Upper lobe of left lung (tissue), 6 donors: ENCODE measurements around the gene TGFBR3L. TPM values are rescaled to one million over a fixed set of nuclear protein-coding genes. Genes with fewer than 3 reads are reported as not detected.
"Not testable (repeated sequence)": the region's sequence is repeated elsewhere in the genome, so short reads cannot be mapped to it uniquely, and the experiment has no call there.

Source experiments
- ATAC-seq, 2 donors: fragments of 200-7000 bp; cut with Tn5 transposase; one replicate each; pipeline ENCODE4 v1.9.1; 2022; ENCODE audit warnings: mild to moderate bottlenecking in 2 of 2, moderate library complexity in 2 of 2; ENCODE audit not compliant: low FRiP score in 2 of 2
- DNase-seq, 2 donors: peaks; one replicate each; pipeline ENCODE4 v3.0.0-alpha.2; 2019 to 2020
- H3K27ac ChIP-seq, 4 donors: fragments of 200-600 bp; sonication (generic); one replicate each; pipeline ENCODE4 v1.5.1; 2016 to 2019
- H3K27me3 ChIP-seq, 4 donors: fragments of 200-600 bp; sonication (generic); one replicate each; pipeline ENCODE4 v1.5.1; 2017 to 2019
- H3K36me3 ChIP-seq, 4 donors: fragments of 200-600 bp; sonication (generic); one replicate each; pipeline ENCODE4 v1.5.1; 2016 to 2019
- H3K4me1 ChIP-seq, 4 donors: fragments of 200-600 bp; sonication (generic); one replicate each; pipeline ENCODE4 v1.5.1; 2018 to 2019
- H3K4me3 ChIP-seq, 4 donors: fragments of 200-600 bp; sonication (generic); one replicate each; pipeline ENCODE4 v1.5.1; 2017 to 2019; ENCODE audit warnings: mild to moderate bottlenecking in 2 of 4, moderate library complexity in 1 of 4
- H3K9me3 ChIP-seq, 4 donors: fragments of 200-600 bp; sonication (generic); one replicate each; pipeline ENCODE4 v1.5.1; 2018 to 2019
- CTCF ChIP-seq, 6 experiments: fragments of 450-650 bp in 4 of 6; fragments of 200-600 bp in 2 of 6; sonication (generic) in 2 of 6; IDR thresholded peaks; one replicate each; pipeline ENCODE4 v1.5.1; 2016 to 2019; ENCODE audit warnings: antibody characterized with exemption in 6 of 6
- EP300 ChIP-seq, 4 donors: sonication (generic); formaldehyde crosslinking; IDR thresholded peaks; one replicate each; pipeline ENCODE4 v1.5.1; 2017; ENCODE audit warnings: antibody characterized with exemption in 4 of 4, control low read depth in 2 of 4
- POLR2A ChIP-seq, 4 donors: fragments of 450-650 bp; IDR thresholded peaks; one replicate each; pipeline ENCODE4 v1.5.1; 2016 to 2017; ENCODE audit warnings: antibody characterized with exemption in 4 of 4, mild to moderate bottlenecking in 2 of 4
- POLR2AphosphoS5 ChIP-seq, 2 donors: sonication (generic); formaldehyde crosslinking; IDR thresholded peaks; one replicate each; pipeline ENCODE4 v1.5.1; 2017; ENCODE audit warnings: antibody characterized with exemption in 2 of 2
- WGBS, 2 donors: methylation state at CpG; one replicate each; pipeline ENCODE4 v1.1.5; 2017 to 2018; 5-methylcytosine and 5-hydroxymethylcytosine counted together
- total RNA-seq, 6 donors: library from RNA; depleted of rRNA in 4 of 6; stranded (reverse); fragments of >200 nt in 4 of 6; gene quantifications; one replicate each; pipeline versions ENCODE4 v1.1.0 to v1.2.1, GENCODE V29; 2016 to 2021
- donor health status: DM: no; HTN: no; CAD: no; lungs with moderate emphysema.
- donor health status: DM: no; HTN: yes; CAD: no; lungs with severe emphysema.

Gene TGFBR3L
- total RNA-seq, 6 donors from 2014 or later = 0.37 to 1.1 TPM; not detected in 4

- Histone ChIP-seq H3K4me1 (peaks cover 29 to 51% (median 35%) of the 10 kb centered on the region in 4 donors), H3K9me3 (no peaks in the 10 kb centered on the region), H3K27me3 (peaks cover 0 to 39% (median 27%) of the 10 kb centered on the region in 4 donors), H3K4me3 (peak overlapping the region in 2 of 4 donors; percentile 38 to 49), H3K27ac (no peak overlapping the region), H3K36me3 (peaks cover 21 to 30% (median 30%) of the 10 kb centered on the region in 4 donors)
- no peak for ATAC-seq
- TF ChIP-seq EP300 (IDR thresholded peaks at IDR 0.05) (no peak), POLR2A (IDR thresholded peaks at IDR 0.05) (no peak), POLR2AphosphoS5 (IDR thresholded peaks at IDR 0.05) (no peak), CTCF (IDR thresholded peaks at IDR 0.05) (no peak)
- DNase-seq = peak in 1 of 2 donors; percentile 15
- WGBS, 2 donors = 39 to 53% methylated on average over 15 to 21 of the region's 24 CpGs
Observed at GRCh38 chr19:7915250-7916102, 846 bp downstream of the TGFBR3L start.

DNA sequence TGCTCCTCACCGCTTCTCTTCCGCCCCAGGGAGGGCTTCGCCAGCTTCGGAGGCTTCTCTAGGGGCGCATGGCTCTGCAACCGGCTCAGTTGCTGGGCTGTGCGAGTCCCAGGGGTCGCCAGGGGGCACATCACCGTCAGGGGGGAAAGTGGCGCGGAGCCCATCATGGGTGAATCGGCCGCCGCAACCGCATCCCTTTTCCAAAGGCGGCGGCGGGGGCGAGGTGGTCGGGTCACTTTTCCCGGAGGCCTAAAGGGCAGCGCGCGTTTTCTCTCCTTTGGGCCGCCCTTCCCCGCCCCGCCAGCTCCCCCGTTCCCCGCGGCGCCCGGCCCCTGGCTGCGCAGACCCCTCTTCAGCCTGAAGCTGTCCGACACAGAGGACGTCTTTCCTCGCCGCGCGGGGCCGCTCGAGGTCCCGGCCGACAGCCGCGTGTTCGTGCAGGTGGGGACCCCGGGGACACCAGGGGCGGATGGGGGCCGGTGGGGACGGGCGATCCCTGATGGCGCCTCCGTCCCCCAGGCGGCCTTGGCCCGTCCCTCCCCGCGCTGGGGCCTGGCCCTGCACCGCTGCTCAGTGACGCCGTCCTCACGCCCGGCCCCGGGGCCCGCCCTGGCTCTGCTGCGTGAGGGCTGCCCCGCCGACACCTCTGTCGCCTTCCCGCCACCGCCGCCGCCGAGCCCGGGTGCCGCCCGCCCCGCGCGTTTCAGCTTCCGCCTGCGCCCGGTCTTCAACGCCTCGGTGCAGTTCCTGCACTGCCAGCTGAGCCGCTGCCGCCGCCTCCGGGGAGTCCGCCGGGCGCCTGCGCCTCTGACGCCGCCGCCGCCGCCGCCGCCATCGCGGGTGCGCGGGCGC lies 1.7 kb downstream of the TGFBR3L start:
- Histone ChIP-seq H3K36me3 (peaks cover 12 to 22% (median 21%) of the 10 kb centered on the region in 4 donors), H3K27me3 (peaks cover 0 to 39% (median 27%) of the 10 kb centered on the region in 4 donors), H3K4me3 (peak overlapping the region in 3 of 4 donors; percentile 38 to 49 (median 38)), H3K4me1 (peaks cover 33 to 56% (median 38%) of the 10 kb centered on the region in 4 donors), H3K9me3 (no peaks in the 10 kb centered on the region), H3K27ac (peak overlapping the region in 1 of 4 donors; percentile 11)
- ATAC-seq = no peak
- WGBS, 2 donors = 1 to 4% methylated on average over 9 to 68 of the region's 104 CpGs
- peak in 1 of 2 donors; percentile 93 for DNase-seq
- TF ChIP-seq POLR2AphosphoS5 (IDR thresholded peaks at IDR 0.05) = no peak
- TF ChIP-seq POLR2A (IDR thresholded peaks at IDR 0.05) = no peak
- TF ChIP-seq EP300 (IDR thresholded peaks at IDR 0.05) = no peak
- no peak for TF ChIP-seq CTCF (IDR thresholded peaks at IDR 0.05)

- Histone ChIP-seq H3K9me3 (no peaks in the 10 kb centered on the region), H3K4me1 (peaks cover 39 to 62% (median 44%) of the 10 kb centered on the region in 4 donors), H3K27me3 (peaks cover 0 to 39% (median 27%) of the 10 kb centered on the region in 4 donors), H3K36me3 (peaks cover 9 to 21% (median 17%) of the 10 kb centered on the region in 4 donors), H3K27ac (peak overlapping the region in 1 of 4 donors; percentile 11), H3K4me3 (peak overlapping the region in 3 of 4 donors; percentile 38 to 49 (median 38))
- WGBS, 2 donors = 3 to 11% methylated on average over 6 to 9 of the region's 12 CpGs
- TF ChIP-seq EP300 (IDR thresholded peaks at IDR 0.05) (no peak), CTCF (IDR thresholded peaks at IDR 0.05) (no peak), POLR2AphosphoS5 (IDR thresholded peaks at IDR 0.05) (no peak), POLR2A (IDR thresholded peaks at IDR 0.05) (no peak)
- no peak for ATAC-seq
- no peak for DNase-seq
Observed at GRCh38 chr19:7916955-7917266, 2.3 kb downstream of the TGFBR3L start.

- no peak for ATAC-seq
- peaks cover 0 to 39% (median 27%) of the 10 kb centered on the region in 4 donors for H3K27me3 ChIP-seq
- H3K4me1 ChIP-seq = peaks cover 44 to 65% (median 47%) of the 10 kb centered on the region in 4 donors
- no peaks in the 10 kb centered on the region for H3K9me3 ChIP-seq
- peaks cover 3 to 21% (median 16%) of the 10 kb centered on the region in 4 donors for H3K36me3 ChIP-seq
- H3K27ac ChIP-seq = no peak overlapping the region
- TF ChIP-seq EP300 (IDR thresholded peaks at IDR 0.05) (no peak), POLR2A (IDR thresholded peaks at IDR 0.05) (no peak), CTCF (IDR thresholded peaks at IDR 0.05) (peak; percentile 45 to 71 (median 61)), POLR2AphosphoS5 (IDR thresholded peaks at IDR 0.05) (no peak)
- peak in 1 of 2 donors; percentile 93 for DNase-seq
- H3K4me3 ChIP-seq = peak overlapping the region in 3 of 4 donors; percentile 33 to 49 (median 38)
- WGBS, 2 donors = 0 to 4% methylated on average over 9 to 18 of the region's 71 CpGs
Observed at GRCh38 chr19:7917267-7918061, 2.8 kb downstream of the TGFBR3L start.

GRCh38 chr19:7918062-7918614 lies 3.5 kb downstream of the TGFBR3L start:
- peaks cover 44 to 65% (median 49%) of the 10 kb centered on the region in 4 donors for H3K4me1 ChIP-seq
- peak overlapping the region in 3 of 4 donors; percentile 33 to 49 (median 38) for H3K4me3 ChIP-seq
- H3K36me3 ChIP-seq = peaks cover 0 to 21% (median 15%) of the 10 kb centered on the region in 4 donors
- H3K27ac ChIP-seq, DNase-seq, H3K9me3 ChIP-seq, ATAC-seq: not testable (repeated sequence)
- WGBS, 2 donors = 26 to 34% methylated on average over 28 to 29 of the region's 29 CpGs
- peaks cover 0 to 39% (median 27%) of the 10 kb centered on the region in 4 donors for H3K27me3 ChIP-seq
